Suprapubic skin (tissue), 4 donors: ENCODE data around the gene ZFYVE26. TPM values are rescaled to one million over a fixed set of nuclear protein-coding genes. Genes with fewer than 3 reads are reported as not detected.

ENCODE experiments used
- DNase-seq, 2 donors: peaks; one replicate each; pipeline ENCODE4 v3.0.0-alpha.2; 2019; ENCODE audit warnings: low spot score in 2 of 2
- H3K27ac ChIP-seq: fragments of 200-600 bp; sonication (generic); one replicate; pipeline ENCODE4 v1.5.1; 2019
- H3K27me3 ChIP-seq: fragments of 200-600 bp; sonication (generic); one replicate; pipeline ENCODE4 v1.5.1; 2019
- H3K36me3 ChIP-seq: fragments of 200-600 bp; sonication (generic); one replicate; pipeline ENCODE4 v1.5.1; 2019
- H3K4me1 ChIP-seq: fragments of 200-600 bp; sonication (generic); one replicate; pipeline ENCODE4 v1.5.1; 2019
- H3K4me3 ChIP-seq: fragments of 200-600 bp; sonication (generic); one replicate; pipeline ENCODE4 v1.5.1; 2019; ENCODE audit warnings: mild to moderate bottlenecking
- H3K9me3 ChIP-seq: fragments of 200-600 bp; sonication (generic); one replicate; pipeline ENCODE4 v1.5.1; 2019
- EP300 ChIP-seq: sonication (generic); formaldehyde crosslinking; IDR thresholded peaks from one replicate; pipeline ENCODE4 v1.6.1; 2017; ENCODE audit warnings: antibody characterized with exemption
- POLR2A ChIP-seq, 2 donors: fragments of 450-650 bp; IDR thresholded peaks; one replicate each; pipeline ENCODE4 v1.6.1; 2017; ENCODE audit warnings: antibody characterized with exemption in 2 of 2, mild to moderate bottlenecking in 2 of 2, moderate library complexity in 2 of 2
- POLR2AphosphoS5 ChIP-seq, 3 donors: sonication (generic); formaldehyde crosslinking; IDR thresholded peaks; one replicate each; pipeline ENCODE4 v1.6.1; 2017; ENCODE audit warnings: antibody characterized with exemption in 3 of 3
- WGBS: methylation state at CpG from one replicate; pipeline ENCODE4 v1.1.5; 2018; 5-methylcytosine and 5-hydroxymethylcytosine counted together
- total RNA-seq, 4 donors: library from RNA; depleted of rRNA; stranded (reverse); fragments of >200 nt; gene quantifications; one replicate each; pipeline ENCODE4 v1.1.0, GENCODE V29; 2016
- TF ChIP-seq, protein P1 (sequence below), 2 donors: fragments of 200-600 bp in 1 of 2; fragments of 450-650 bp in 1 of 2; sonication (generic) in 1 of 2; IDR thresholded peaks; one replicate each; pipeline ENCODE4 v1.5.1; 2016 to 2019; ENCODE audit warnings: antibody characterized with exemption in 2 of 2, mild to moderate bottlenecking in 1 of 2, moderate library complexity in 1 of 2

The ZFYVE26 gene
- total RNA-seq, 4 donors from 2014 or later = 20.9 to 81.6 (median 40.9) TPM

DNA sequence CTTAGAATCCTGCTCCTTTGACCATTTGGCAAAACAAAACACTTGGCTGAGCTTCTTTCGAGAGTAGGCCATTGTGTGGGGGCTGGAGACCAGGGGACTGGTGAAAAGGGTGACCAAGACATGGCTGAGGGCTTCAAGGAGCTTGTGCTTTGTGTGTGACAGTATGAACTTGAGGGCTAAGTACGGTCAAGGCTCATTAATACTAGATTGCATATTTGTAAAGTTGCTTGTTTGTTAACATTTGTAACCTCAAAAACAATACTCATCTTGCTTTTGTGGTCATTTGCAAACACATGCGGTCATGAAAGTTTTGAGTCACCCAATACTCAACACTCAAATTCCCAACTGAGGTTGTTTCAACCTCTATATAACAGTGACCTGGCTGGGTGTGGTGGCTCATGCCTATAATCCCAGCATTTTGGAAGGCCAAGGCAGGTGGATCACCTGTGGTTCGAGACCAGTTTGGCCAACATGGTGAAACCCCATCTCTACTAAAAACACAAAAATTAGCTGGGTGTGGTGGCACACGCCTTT is 42.5 kb downstream of the ZFYVE26 start:
- Histone ChIP-seq H3K36me3 (peaks cover 100% of the 10 kb centered on the region), H3K27me3 (no peaks in the 10 kb centered on the region)

DNA sequence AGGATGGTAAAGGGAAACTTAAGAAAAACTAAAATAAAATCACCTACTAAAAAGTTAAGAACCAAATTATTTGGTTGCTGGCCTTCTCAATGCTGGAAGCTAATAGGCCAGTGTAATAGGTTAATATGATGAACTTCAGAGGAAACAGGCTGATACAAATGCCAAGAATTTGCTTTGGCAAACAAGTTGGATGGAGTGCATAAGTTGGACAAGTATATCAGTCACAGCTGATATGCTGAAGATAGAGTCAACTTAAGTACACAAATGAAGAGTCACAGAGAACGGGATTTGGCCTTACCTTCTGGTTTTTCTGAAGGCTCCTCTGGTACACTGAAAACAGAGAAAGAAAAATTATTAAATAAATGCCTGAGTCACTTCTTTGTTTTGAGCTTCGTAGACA is 48.2 kb downstream of the ZFYVE26 start:
- Histone ChIP-seq H3K4me3 (no peak overlapping the region), H3K4me1 (peaks cover 8% of the 10 kb centered on the region), H3K9me3 (no peaks in the 10 kb centered on the region), H3K36me3 (peaks cover 96% of the 10 kb centered on the region), H3K27me3 (no peaks in the 10 kb centered on the region), H3K27ac (no peak overlapping the region)
- TF ChIP-seq EP300 = no peak
- TF ChIP-seq, protein P1, sequence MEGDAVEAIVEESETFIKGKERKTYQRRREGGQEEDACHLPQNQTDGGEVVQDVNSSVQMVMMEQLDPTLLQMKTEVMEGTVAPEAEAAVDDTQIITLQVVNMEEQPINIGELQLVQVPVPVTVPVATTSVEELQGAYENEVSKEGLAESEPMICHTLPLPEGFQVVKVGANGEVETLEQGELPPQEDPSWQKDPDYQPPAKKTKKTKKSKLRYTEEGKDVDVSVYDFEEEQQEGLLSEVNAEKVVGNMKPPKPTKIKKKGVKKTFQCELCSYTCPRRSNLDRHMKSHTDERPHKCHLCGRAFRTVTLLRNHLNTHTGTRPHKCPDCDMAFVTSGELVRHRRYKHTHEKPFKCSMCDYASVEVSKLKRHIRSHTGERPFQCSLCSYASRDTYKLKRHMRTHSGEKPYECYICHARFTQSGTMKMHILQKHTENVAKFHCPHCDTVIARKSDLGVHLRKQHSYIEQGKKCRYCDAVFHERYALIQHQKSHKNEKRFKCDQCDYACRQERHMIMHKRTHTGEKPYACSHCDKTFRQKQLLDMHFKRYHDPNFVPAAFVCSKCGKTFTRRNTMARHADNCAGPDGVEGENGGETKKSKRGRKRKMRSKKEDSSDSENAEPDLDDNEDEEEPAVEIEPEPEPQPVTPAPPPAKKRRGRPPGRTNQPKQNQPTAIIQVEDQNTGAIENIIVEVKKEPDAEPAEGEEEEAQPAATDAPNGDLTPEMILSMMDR (IDR thresholded peaks at IDR 0.05) = no peak
- no peak for TF ChIP-seq POLR2AphosphoS5 (IDR thresholded peaks at IDR 0.05)
- TF ChIP-seq POLR2A (IDR thresholded peaks at IDR 0.05) = no peak
- no peak for DNase-seq
- WGBS = 87% methylated on average over 2 of the region's 2 CpGs

More for the DNA sequence above, 42.5 kb downstream of the ZFYVE26 start:
- H3K27ac ChIP-seq = no peak overlapping the region
- no peaks in the 10 kb centered on the region for H3K9me3 ChIP-seq
- DNase-seq = no peak
- 95% methylated on average over 5 of the region's 5 CpGs for WGBS
- no peak overlapping the region for H3K4me3 ChIP-seq
- H3K4me1 ChIP-seq = peaks cover 4% of the 10 kb centered on the region
- TF ChIP-seq EP300 = no peak
- TF ChIP-seq POLR2AphosphoS5 (IDR thresholded peaks at IDR 0.05) = no peak
- TF ChIP-seq POLR2A (IDR thresholded peaks at IDR 0.05) = no peak
- TF ChIP-seq, protein P1 (IDR thresholded peaks at IDR 0.05) = no peak

DNA sequence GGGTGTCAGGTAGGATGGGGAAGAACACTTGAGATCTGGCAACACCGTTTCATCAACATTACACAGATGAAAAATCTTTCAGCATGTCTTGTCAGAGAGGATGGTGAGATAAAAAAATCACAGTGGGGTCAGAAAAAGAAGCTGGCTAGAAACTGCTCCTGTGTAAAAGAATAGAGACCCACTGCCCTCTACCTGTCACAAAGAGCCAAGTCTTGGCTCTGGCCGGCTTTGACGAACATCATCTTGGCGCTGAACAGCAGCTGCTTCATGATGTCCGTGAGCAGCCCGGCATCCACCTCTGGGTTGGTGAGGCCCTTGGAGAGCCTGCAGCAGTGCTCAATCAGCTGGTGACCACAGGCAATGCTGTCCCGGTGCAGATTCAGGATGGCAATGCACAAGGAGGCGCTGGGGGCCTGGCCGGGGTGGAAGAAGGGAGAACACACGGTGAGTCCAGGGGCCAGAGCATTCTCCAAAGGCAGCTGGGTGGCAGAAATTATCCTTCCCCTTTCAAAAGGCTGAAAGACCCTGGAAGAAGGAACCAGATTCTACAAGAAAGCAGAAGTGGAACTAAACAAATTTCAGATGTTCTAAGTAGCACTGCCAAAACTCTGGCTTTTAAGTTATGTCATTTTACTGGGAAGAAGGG is 50.2 kb downstream of the ZFYVE26 start:
- no peaks in the 10 kb centered on the region for H3K9me3 ChIP-seq
- no peak overlapping the region for H3K4me3 ChIP-seq
- peaks cover 95% of the 10 kb centered on the region for H3K36me3 ChIP-seq
- H3K27ac ChIP-seq = no peak overlapping the region
- WGBS = 79% methylated on average over 9 of the region's 10 CpGs
- no peaks in the 10 kb centered on the region for H3K27me3 ChIP-seq
- TF ChIP-seq POLR2AphosphoS5 (IDR thresholded peaks at IDR 0.05) (no peak), POLR2A (IDR thresholded peaks at IDR 0.05) (no peak), EP300 (no peak)
- TF ChIP-seq, protein P1 (IDR thresholded peaks at IDR 0.05) = no peak
- DNase-seq = no peak
- peaks cover 8% of the 10 kb centered on the region for H3K4me1 ChIP-seq

DNA sequence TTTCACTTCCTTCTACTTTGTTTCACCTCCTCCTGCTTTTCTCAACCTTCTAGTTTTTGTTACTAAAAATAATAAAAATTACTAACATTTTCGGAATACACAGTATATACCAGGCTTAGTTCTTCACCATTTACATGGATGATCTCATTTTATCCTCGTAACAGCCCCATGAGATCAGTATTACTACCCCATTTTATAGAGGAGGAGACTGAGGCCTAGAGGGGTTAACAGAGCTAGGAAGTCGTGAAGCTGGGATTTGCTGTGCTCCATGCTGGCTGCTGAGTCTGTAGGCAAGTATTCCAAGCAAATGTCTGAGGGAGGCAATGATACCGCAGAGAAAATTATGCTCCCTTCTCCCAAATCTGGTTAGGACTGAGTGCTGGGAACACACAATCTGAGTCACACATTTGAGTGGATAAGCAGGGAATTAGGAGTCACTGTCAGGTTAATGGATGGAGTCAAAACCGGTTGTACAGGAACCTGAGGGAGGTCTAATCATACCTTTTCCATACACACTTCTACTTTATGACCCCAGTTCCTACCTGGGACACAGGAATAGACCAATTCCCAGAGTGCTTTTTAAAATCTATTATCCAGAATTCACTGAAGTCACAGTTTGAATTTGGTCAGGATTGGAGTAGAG is 51.1 kb downstream of the ZFYVE26 start:
- no peaks in the 10 kb centered on the region for H3K27me3 ChIP-seq
- H3K27ac ChIP-seq = no peak overlapping the region
- 76% methylated on average over 5 of the region's 5 CpGs for WGBS
- H3K4me1 ChIP-seq = peaks cover 8% of the 10 kb centered on the region
- no peak overlapping the region for H3K4me3 ChIP-seq
- peaks cover 95% of the 10 kb centered on the region for H3K36me3 ChIP-seq
- H3K9me3 ChIP-seq = no peaks in the 10 kb centered on the region
- DNase-seq = no peak
- TF ChIP-seq, protein P1 (IDR thresholded peaks at IDR 0.05) = no peak
- no peak for TF ChIP-seq POLR2AphosphoS5 (IDR thresholded peaks at IDR 0.05)
- TF ChIP-seq POLR2A (IDR thresholded peaks at IDR 0.05) = no peak
- TF ChIP-seq EP300 = no peak

DNA sequence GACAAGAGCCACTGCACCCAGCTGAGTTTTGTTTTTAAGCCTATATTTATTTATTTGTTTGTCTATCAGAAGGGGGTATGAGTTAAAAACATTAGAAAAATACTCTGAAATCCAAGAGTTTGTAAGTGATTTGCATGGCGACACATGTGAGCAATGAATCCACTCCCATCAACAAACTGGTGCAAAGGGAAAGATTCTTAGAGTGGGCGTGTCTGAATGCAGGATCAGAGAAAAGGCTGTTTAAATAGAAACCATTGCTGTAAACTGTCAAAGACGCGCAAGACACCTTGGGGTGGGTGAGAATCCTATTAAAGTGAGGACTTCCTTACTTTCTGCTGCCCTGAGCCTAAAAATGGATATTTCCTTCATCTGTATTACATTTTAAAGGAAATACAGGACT is 51.9 kb downstream of the ZFYVE26 start:
- DNase-seq = no peak

More for the DNA sequence above, 51.9 kb downstream of the ZFYVE26 start:
- Histone ChIP-seq H3K9me3 (no peaks in the 10 kb centered on the region), H3K4me3 (no peak overlapping the region), H3K36me3 (peaks cover 95% of the 10 kb centered on the region), H3K27me3 (no peaks in the 10 kb centered on the region), H3K27ac (no peak overlapping the region), H3K4me1 (peaks cover 8% of the 10 kb centered on the region)
- 93% methylated on average over 4 of the region's 4 CpGs for WGBS
- TF ChIP-seq POLR2AphosphoS5 (IDR thresholded peaks at IDR 0.05) (no peak), POLR2A (IDR thresholded peaks at IDR 0.05) (no peak), EP300 (no peak)
- TF ChIP-seq, protein P1 (IDR thresholded peaks at IDR 0.05) = no peak
